ENCODE results near the gene SMIM13. TPM values are rescaled to one million over a fixed set of nuclear protein-coding genes. Genes with fewer than 3 reads are reported as not detected.

Gene SMIM13
- total RNA-seq, 1 donor from 2014 or later: 7.8 TPM

- peaks cover 5% of the 10 kb centered on the region for H3K9me3 Mint-ChIP-seq
- H3K27ac Mint-ChIP-seq: no peak overlapping the region
- Histone ChIP-seq H3K4me1 (no peaks in the 10 kb centered on the region), H3K27me3 (peaks cover 19% of the 10 kb centered on the region), H4K20me1 (ENCODE audit: low read depth) (no peaks in the 10 kb centered on the region), H3K4me3 (no peak overlapping the region), H3K9me3 (ENCODE audit: low read depth) (no peaks in the 10 kb centered on the region), H2AFZ (replicated peaks) (no peak overlapping the region), H3K36me3 (no peaks in the 10 kb centered on the region), H3K9ac (no peak overlapping the region), H3K79me2 (ENCODE audit: low read depth) (no peaks in the 10 kb centered on the region), H3K4me2 (no peak overlapping the region), H3K27ac (no peak overlapping the region), H3F3A (ENCODE audit: low read depth) (no peaks in the 10 kb centered on the region)
- TF ChIP-seq CTCF (IDR thresholded peaks at IDR 0.05) (no peak), EZH2phosphoT487 (IDR thresholded peaks at IDR 0.05) (no peak), EZH2 (IDR thresholded peaks at IDR 0.05) (no peak)
- H3K36me3 Mint-ChIP-seq: no peaks in the 10 kb centered on the region
- H3K4me3 Mint-ChIP-seq: no peak overlapping the region
- DNase-seq (ENCODE audit: low spot score): no peak
- no peaks in the 10 kb centered on the region for H3K4me1 Mint-ChIP-seq
- peaks cover 3% of the 10 kb centered on the region for H3K27me3 Mint-ChIP-seq (ENCODE audit: insufficient read depth, low read depth)
Measured at GRCh38 chr6:11050731-11051130, 42.9 kb upstream of the SMIM13 start.

- Mint-ChIP-seq H3K4me3 (no peak overlapping the region), H3K4me1 (no peaks in the 10 kb centered on the region), H3K36me3 (no peaks in the 10 kb centered on the region), H3K27ac (no peak overlapping the region), H3K9me3 (no peaks in the 10 kb centered on the region), H3K27me3 (ENCODE audit: insufficient read depth, low read depth) (peaks cover 3% of the 10 kb centered on the region)
- H3K4me2 ChIP-seq: no peak overlapping the region
- no peak overlapping the region for H3K27ac ChIP-seq
- H3K79me2 ChIP-seq (ENCODE audit: low read depth): no peaks in the 10 kb centered on the region
- H3K36me3 ChIP-seq: no peaks in the 10 kb centered on the region
- no peak for TF ChIP-seq CTCF (IDR thresholded peaks at IDR 0.05)
- TF ChIP-seq EZH2phosphoT487 (IDR thresholded peaks at IDR 0.05): no peak
- no peak for TF ChIP-seq EZH2 (IDR thresholded peaks at IDR 0.05)
- H4K20me1 ChIP-seq (ENCODE audit: low read depth): no peaks in the 10 kb centered on the region
- H3K4me1 ChIP-seq: no peaks in the 10 kb centered on the region
- H3K4me3 ChIP-seq: no peak overlapping the region
- H3F3A ChIP-seq (ENCODE audit: low read depth): no peaks in the 10 kb centered on the region
- H3K9me3 ChIP-seq (ENCODE audit: low read depth): no peaks in the 10 kb centered on the region
- H2AFZ ChIP-seq (replicated peaks): no peak overlapping the region
- no peak overlapping the region for H3K9ac ChIP-seq
- H3K27me3 ChIP-seq: no peaks in the 10 kb centered on the region
- DNase-seq (ENCODE audit: low spot score): no peak
Measured at GRCh38 chr6:11053307-11053706, 40.3 kb upstream of the SMIM13 start.

GRCh38 chr6:11054722-11055121, 38.9 kb upstream of the SMIM13 start:
- H3K4me1 Mint-ChIP-seq: no peaks in the 10 kb centered on the region
- Histone ChIP-seq H3K27me3 (no peaks in the 10 kb centered on the region), H3F3A (ENCODE audit: low read depth) (no peaks in the 10 kb centered on the region), H3K9me3 (ENCODE audit: low read depth) (no peaks in the 10 kb centered on the region), H4K20me1 (ENCODE audit: low read depth) (no peaks in the 10 kb centered on the region), H3K36me3 (no peaks in the 10 kb centered on the region), H3K4me3 (no peak overlapping the region), H2AFZ (replicated peaks) (no peak overlapping the region), H3K4me1 (no peaks in the 10 kb centered on the region), H3K9ac (no peak overlapping the region), H3K79me2 (ENCODE audit: low read depth) (no peaks in the 10 kb centered on the region), H3K27ac (no peak overlapping the region), H3K4me2 (no peak overlapping the region)
- no peak for DNase-seq (ENCODE audit: low spot score)
- H3K36me3 Mint-ChIP-seq: no peaks in the 10 kb centered on the region
- no peaks in the 10 kb centered on the region for H3K9me3 Mint-ChIP-seq
- no peak for TF ChIP-seq EZH2phosphoT487 (IDR thresholded peaks at IDR 0.05)
- TF ChIP-seq EZH2 (IDR thresholded peaks at IDR 0.05): no peak
- no peak for TF ChIP-seq CTCF (IDR thresholded peaks at IDR 0.05)
- no peak overlapping the region for H3K4me3 Mint-ChIP-seq
- H3K27ac Mint-ChIP-seq: no peak overlapping the region
- H3K27me3 Mint-ChIP-seq (ENCODE audit: insufficient read depth, low read depth): peaks cover 1% of the 10 kb centered on the region

Measured in neural progenitor cell (in vitro differentiated cells).